GM12891 (cell line): ENCODE data around the gene OR6N2.

Source experiments
- POLR2A ChIP-seq: IDR thresholded peaks from 2 replicates; pipeline ENCODE4 v1.6.1; 2011; ENCODE audit warnings: low read depth, low read length, control low read depth
- SPI1 ChIP-seq: IDR thresholded peaks from 2 replicates; pipeline ENCODE4 v1.6.1; 2011; ENCODE audit warnings: low read depth, low read length, control low read depth
- TAF1 ChIP-seq: IDR thresholded peaks from 2 replicates; pipeline ENCODE4 v1.6.1; 2011; ENCODE audit warnings: low read depth, low read length, control low read depth

GRCh38 chr1:158794247-158794646 is 13.2 kb upstream of the OR6N2 start:
- TF ChIP-seq POLR2A (no peak), TAF1 (no peak), SPI1 (no peak)
